ENCODE results near the gene WDR81. TPM values are rescaled to one million over a fixed set of nuclear protein-coding genes. Genes with fewer than 3 reads are reported as not detected.

Gene WDR81
- total and polyA plus RNA-seq, 12 donors: 4.9 to 88.8 (median 41.1) TPM

DNA sequence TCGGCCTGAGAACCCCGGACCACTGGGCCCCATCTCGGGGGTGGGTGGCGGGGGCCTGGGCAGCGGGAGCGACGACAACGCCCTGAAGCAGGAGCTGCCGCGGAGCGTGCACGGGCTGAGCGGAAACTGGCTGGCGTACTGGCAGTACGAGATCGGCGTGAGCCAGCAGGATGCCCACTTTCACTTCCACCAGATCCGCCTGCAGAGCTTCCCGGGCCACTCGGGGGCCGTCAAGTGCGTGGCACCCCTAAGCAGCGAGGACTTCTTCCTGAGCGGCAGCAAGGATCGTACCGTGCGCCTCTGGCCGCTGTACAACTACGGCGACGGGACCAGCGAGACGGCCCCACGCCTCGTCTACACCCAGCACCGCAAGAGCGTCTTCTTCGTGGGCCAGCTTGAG lies 9.3 kb downstream of the WDR81 start:
- DNase-seq: no peak
- H3K36me3 ChIP-seq (replicated peaks in 1 of 2): peaks cover 0 to 20% of the 10 kb centered on the region in 2 donors
- intact Hi-C loops (cut with DNase I): loop anchor here (10.0 kb wide), 2 partner anchors 111 to 131 kb away; no protein-coding TSS in a partner anchor

DNA sequence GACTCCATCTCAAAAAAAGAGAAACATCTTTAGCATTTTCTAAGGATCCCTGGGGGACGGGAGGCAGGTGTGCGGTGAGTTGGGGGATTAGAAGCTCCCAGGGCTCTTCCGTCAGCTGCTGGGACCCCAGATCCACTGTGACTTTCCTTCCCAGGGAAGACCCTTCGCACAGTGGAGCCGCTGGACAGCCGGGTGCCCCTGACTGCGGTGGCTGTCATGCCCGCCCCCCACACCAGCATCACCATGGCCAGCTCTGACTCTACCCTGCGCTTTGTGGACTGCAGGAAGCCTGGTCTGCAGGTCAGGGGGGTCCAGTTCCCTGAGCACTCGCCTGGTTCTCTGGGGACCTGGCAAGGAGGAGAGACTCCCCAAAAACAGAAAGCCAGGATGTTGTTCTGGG lies 10.9 kb downstream of the WDR81 start:
- intact Hi-C loops (cut with DNase I): loop anchor here (10.0 kb wide), 2 partner anchors 109 to 129 kb away; no protein-coding TSS in a partner anchor
- peak overlapping the region in 1 of 5 donors; percentile 83 for H3K27ac ChIP-seq
- DNase-seq: no peak
- peaks cover 0 to 16% of the 10 kb centered on the region in 2 donors for H3K36me3 ChIP-seq (replicated peaks in 1 of 2)
- 95 to 100% (median 97%) methylated on average over 2 to 10 of the region's 10 CpGs for WGBS, 4 donors
- TF ChIP-seq POLR2A (IDR thresholded peaks at IDR 0.05): no peak
- TF ChIP-seq, protein P1, sequence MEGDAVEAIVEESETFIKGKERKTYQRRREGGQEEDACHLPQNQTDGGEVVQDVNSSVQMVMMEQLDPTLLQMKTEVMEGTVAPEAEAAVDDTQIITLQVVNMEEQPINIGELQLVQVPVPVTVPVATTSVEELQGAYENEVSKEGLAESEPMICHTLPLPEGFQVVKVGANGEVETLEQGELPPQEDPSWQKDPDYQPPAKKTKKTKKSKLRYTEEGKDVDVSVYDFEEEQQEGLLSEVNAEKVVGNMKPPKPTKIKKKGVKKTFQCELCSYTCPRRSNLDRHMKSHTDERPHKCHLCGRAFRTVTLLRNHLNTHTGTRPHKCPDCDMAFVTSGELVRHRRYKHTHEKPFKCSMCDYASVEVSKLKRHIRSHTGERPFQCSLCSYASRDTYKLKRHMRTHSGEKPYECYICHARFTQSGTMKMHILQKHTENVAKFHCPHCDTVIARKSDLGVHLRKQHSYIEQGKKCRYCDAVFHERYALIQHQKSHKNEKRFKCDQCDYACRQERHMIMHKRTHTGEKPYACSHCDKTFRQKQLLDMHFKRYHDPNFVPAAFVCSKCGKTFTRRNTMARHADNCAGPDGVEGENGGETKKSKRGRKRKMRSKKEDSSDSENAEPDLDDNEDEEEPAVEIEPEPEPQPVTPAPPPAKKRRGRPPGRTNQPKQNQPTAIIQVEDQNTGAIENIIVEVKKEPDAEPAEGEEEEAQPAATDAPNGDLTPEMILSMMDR (IDR thresholded peaks at IDR 0.05): no peak
- peaks cover 25 to 27% of the 10 kb centered on the region in 2 donors for H3K4me1 ChIP-seq (replicated peaks in 1 of 2)
- H3K27me3 ChIP-seq: no peaks in the 10 kb centered on the region
- H3K9me3 ChIP-seq (replicated peaks in 1 of 3): no peaks in the 10 kb centered on the region
- H3K4me3 ChIP-seq: no peak overlapping the region

More for the DNA sequence above, 9.3 kb downstream of the WDR81 start:
- 93 to 96% (median 94%) methylated on average over 8 to 38 of the region's 38 CpGs for WGBS, 4 donors
- Histone ChIP-seq H3K27ac (no peak overlapping the region), H3K4me3 (no peak overlapping the region), H3K9me3 (replicated peaks in 1 of 3) (no peaks in the 10 kb centered on the region), H3K4me1 (replicated peaks in 1 of 2) (peaks cover 27 to 33% of the 10 kb centered on the region in 2 donors), H3K27me3 (no peaks in the 10 kb centered on the region)
- TF ChIP-seq POLR2A (IDR thresholded peaks at IDR 0.05): no peak
- TF ChIP-seq, protein P1 (IDR thresholded peaks at IDR 0.05): peak in 1 of 6 experiments; percentile 8

DNA sequence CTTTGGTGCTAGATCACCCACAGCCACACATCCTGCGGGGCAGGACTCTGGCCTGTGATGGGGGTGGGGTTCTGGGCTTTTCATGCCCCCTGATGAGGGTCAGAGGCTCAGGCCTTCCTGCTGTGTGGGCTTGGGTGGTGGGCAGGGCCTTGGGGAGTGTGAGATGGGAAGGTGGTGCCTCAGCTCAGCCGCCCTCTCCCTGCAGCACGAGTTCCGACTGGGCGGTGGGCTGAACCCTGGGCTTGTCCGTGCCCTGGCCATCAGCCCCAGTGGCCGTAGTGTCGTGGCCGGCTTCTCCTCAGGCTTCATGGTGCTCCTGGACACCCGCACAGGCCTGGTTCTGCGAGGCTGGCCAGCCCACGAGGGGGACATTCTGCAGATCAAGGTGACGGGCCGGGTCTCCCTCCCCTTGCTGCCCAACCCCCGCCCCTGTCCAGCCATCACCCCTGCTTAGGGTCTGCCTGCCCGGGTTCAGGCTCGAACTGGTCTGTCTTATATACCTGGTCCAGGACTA lies 11.4 kb downstream of the WDR81 start:
- peak overlapping the region in 3 of 5 donors; percentile 36 to 83 (median 79) for H3K27ac ChIP-seq
- intact Hi-C loops (cut with DNase I): loop anchor here (10.0 kb wide), 2 partner anchors 109 to 129 kb away; no protein-coding TSS in a partner anchor
- 84 to 89% (median 86%) methylated on average over 1 to 17 of the region's 17 CpGs; no CpG with 5 or more reads in 1 of the 4 donors for WGBS, 4 donors
- peaks cover 20 to 22% of the 10 kb centered on the region in 2 donors for H3K4me1 ChIP-seq (replicated peaks in 1 of 2)
- TF ChIP-seq, protein P1 (IDR thresholded peaks at IDR 0.05): no peak
- no peak for TF ChIP-seq POLR2A (IDR thresholded peaks at IDR 0.05)
- H3K9me3 ChIP-seq (replicated peaks in 1 of 3): no peaks in the 10 kb centered on the region
- no peaks in the 10 kb centered on the region for H3K27me3 ChIP-seq
- H3K36me3 ChIP-seq (replicated peaks in 1 of 2): peaks cover 0 to 16% of the 10 kb centered on the region in 2 donors
- H3K4me3 ChIP-seq: no peak overlapping the region
- no peak for DNase-seq

DNA sequence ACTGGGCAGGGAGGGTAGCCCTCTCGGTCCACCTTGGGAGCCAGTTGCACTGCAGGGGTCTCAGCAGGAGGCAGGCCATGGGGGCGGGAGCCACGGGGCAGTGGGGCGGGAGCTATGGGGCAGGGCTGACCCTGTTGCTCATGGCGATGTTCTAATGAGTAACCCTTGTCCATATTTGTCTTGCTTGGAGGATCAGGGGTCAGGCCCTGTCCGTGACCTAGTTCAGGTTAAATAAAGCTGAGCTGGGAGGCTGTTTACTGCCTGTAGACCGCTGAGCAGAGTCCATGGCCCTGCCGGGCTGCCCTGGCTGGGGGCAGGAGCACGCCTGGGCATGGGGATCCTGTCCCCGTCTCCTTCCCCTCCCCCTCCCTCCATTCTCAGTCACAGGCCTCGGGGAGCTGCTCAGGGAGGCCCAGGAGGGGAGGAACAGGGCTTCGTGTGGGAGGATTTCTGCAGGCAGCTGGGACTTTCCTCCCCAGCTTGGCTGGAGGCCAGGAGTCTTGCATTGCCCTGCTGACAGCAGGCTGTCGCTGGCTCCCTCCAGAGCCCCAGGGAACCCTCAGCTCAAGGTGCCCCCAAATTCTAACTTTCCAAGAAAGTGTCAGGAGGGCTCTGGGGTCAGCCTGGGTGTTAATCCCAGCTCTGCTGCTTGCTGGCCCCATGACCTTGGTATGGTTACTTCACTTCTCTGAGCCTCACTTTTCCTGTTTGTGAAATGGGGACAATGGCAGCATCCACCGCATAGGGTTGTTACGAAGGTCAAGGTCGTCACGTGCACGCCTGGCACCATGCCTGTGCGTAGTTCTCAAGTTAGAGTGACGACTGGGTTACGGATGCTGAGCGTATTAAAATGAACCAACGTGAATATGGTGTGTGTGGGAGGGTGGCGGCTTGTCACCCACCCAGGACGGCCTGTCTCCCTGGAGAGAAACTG lies 12.1 kb downstream of the WDR81 start:
- Histone ChIP-seq H3K27ac (peak overlapping the region in 3 of 5 donors; percentile 36 to 83 (median 79)), H3K4me1 (replicated peaks in 1 of 2) (peaks cover 15 to 17% of the 10 kb centered on the region in 2 donors), H3K36me3 (replicated peaks in 1 of 2) (peaks cover 0 to 16% of the 10 kb centered on the region in 2 donors), H3K27me3 (no peaks in the 10 kb centered on the region), H3K9me3 (replicated peaks in 1 of 3) (no peaks in the 10 kb centered on the region), H3K4me3 (no peak overlapping the region)
- peak; percentile 68 to 87 (median 85) for DNase-seq
- intact Hi-C loops (cut with DNase I): loop anchor here (10.0 kb wide), 2 partner anchors 108 to 128 kb away; no protein-coding TSS in a partner anchor
- no peak for TF ChIP-seq POLR2A (IDR thresholded peaks at IDR 0.05)
- TF ChIP-seq, protein P1 (IDR thresholded peaks at IDR 0.05): no peak
- 29 to 64% (median 34%) methylated on average over 13 to 25 of the region's 25 CpGs for whole genome bisulfite sequencing, 4 donors

All from adrenal gland (tissue), 12 donors.